Measurements from ENCODE around the gene ROR2. TPM values are rescaled to one million over a fixed set of nuclear protein-coding genes. Genes with fewer than 3 reads are reported as not detected.
A peak's percentile ranks its signal among the peaks of the same experiment; 100 is the strongest.

ROR2 gene
- total and polyA plus RNA-seq, 7 donors: 0.46 to 81.7 (median 51.4) TPM

DNA sequence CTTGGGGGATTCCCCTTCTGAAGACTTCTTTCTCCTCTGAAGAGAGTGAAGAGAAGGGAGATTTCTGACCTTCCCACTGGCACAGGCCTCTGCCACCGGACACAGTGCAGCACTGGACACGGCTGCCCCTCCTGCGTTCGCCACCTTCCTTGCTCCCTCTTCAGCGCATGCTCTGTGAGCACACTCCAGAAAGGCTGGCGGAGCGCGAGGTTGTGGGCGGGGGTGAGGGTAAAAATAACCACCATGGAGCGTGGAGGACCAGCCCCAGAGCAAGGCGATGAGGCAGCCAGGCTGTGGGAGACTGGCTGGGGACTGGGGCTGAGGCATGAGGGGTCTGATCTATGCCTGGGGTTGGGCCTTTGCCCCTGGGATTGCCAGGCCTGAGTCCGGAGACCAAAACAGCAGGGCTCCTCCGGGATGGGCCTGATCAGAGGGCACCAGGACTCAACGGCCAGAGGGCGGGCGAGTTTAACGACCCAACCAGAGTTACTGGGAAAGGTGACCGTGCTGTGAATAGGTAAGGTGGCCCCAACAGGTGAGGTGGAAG, 97.2 kb downstream of the ROR2 start:
- intact Hi-C loops (cut with DNase I): no loop called here
- H3K36me3 ChIP-seq: no peaks in the 10 kb centered on the region
- no peak for TF ChIP-seq EP300 (IDR thresholded peaks at IDR 0.05)
- no peak for TF ChIP-seq POLR2A (IDR thresholded peaks at IDR 0.05)
- TF ChIP-seq CTCF (IDR thresholded peaks at IDR 0.05): no peak
- no peak for TF ChIP-seq POLR2AphosphoS5 (IDR thresholded peaks at IDR 0.05)
- no peaks in the 10 kb centered on the region for H3K9me3 ChIP-seq
- peaks cover 0 to 36% (median 25%) of the 10 kb centered on the region in 4 donors for H3K4me1 ChIP-seq
- DNase-seq: peak; percentile 60
- WGBS, 2 donors: 91 to 93% methylated on average over 18 of the region's 18 CpGs
- H3K27me3 ChIP-seq: no peaks in the 10 kb centered on the region
- no peak overlapping the region for H3K4me3 ChIP-seq
- peak overlapping the region in 1 of 4 donors; percentile 34 for H3K27ac ChIP-seq

DNA sequence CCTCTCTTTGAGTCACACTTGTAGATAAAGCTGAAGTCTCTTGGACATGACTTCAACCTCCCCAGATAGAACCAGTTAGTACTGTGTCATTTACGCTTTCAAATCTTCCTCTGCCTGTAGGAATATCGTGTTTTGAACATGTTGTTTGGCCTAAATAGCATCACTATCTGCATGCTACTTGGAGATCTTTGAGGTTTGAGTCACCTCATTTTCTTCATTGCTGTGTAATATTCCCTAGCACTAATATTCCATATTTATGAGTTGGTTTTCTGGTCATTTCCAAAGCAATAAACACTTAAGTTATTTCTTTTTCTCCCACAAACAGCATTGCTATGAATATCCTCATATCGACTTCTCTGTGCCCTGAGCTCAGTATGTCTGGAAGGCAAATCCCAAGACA, 100.3 kb downstream of the ROR2 start:
- intact Hi-C loops (cut with DNase I): no loop called here
- 94 to 95% methylated on average over 3 of the region's 3 CpGs for WGBS, 2 donors
- TF ChIP-seq POLR2AphosphoS5 (IDR thresholded peaks at IDR 0.05): no peak
- TF ChIP-seq POLR2A (IDR thresholded peaks at IDR 0.05): no peak
- TF ChIP-seq CTCF (IDR thresholded peaks at IDR 0.05): no peak
- TF ChIP-seq EP300 (IDR thresholded peaks at IDR 0.05): no peak

GRCh38 chr9:91848146-91848545, 101.9 kb downstream of the ROR2 start:
- Histone ChIP-seq H3K36me3 (no peaks in the 10 kb centered on the region), H3K4me3 (no peak overlapping the region), H3K27ac (no peak overlapping the region), H3K9me3 (no peaks in the 10 kb centered on the region), H3K27me3 (no peaks in the 10 kb centered on the region), H3K4me1 (peaks cover 0 to 37% (median 23%) of the 10 kb centered on the region in 4 donors)
- TF ChIP-seq EP300 (IDR thresholded peaks at IDR 0.05) (no peak), POLR2A (IDR thresholded peaks at IDR 0.05) (no peak), CTCF (IDR thresholded peaks at IDR 0.05) (no peak), POLR2AphosphoS5 (IDR thresholded peaks at IDR 0.05) (no peak)
- 91 to 92% methylated on average over 6 of the region's 6 CpGs for WGBS, 2 donors
- no peak for DNase-seq
- intact Hi-C loops (cut with DNase I): no loop called here

More for the DNA sequence above, 100.3 kb downstream of the ROR2 start:
- Histone ChIP-seq H3K27me3 (no peaks in the 10 kb centered on the region), H3K36me3 (no peaks in the 10 kb centered on the region), H3K9me3 (no peaks in the 10 kb centered on the region), H3K27ac (no peak overlapping the region), H3K4me1 (peaks cover 0 to 22% (median 8%) of the 10 kb centered on the region in 4 donors), H3K4me3 (no peak overlapping the region)
- DNase-seq: no peak

- TF ChIP-seq CTCF (IDR thresholded peaks at IDR 0.05): no peak
- no peak for TF ChIP-seq POLR2A (IDR thresholded peaks at IDR 0.05)
- no peak for TF ChIP-seq POLR2AphosphoS5 (IDR thresholded peaks at IDR 0.05)
- TF ChIP-seq EP300 (IDR thresholded peaks at IDR 0.05): no peak
- no peaks in the 10 kb centered on the region for H3K36me3 ChIP-seq
- whole genome bisulfite sequencing, 2 donors: 59 to 80% methylated on average over 13 of the region's 13 CpGs
- H3K4me1 ChIP-seq: peaks cover 0 to 42% (median 29%) of the 10 kb centered on the region in 4 donors
- no peak overlapping the region for H3K27ac ChIP-seq
- H3K9me3 ChIP-seq: no peaks in the 10 kb centered on the region
- intact Hi-C loops (cut with DNase I): no loop called here
- no peak overlapping the region for H3K4me3 ChIP-seq
- H3K27me3 ChIP-seq: no peaks in the 10 kb centered on the region
- DNase-seq: no peak
These were observed 102.4 kb downstream of the ROR2 start for GRCh38 chr9:91847581-91848091.

DNA sequence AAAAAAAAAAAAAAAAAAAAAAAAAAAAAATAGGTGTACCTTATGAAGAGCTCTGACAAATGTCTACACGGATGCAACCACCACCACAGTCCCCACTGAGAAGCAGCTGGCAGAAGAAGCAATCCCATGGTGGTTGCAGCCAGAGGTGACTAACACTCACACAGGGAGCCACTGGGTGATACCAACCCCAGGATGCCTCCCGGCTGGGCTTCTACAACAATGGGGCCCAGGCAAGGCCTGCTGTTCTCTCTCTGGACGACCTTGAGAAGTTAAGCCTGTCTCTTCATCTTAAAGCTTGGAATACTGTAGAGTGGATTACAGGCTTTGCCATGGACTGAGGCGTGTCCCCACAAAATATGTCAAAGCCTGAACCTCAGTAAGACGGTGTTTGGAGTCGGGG, 104.1 kb downstream of the ROR2 start:
- TF ChIP-seq EP300 (IDR thresholded peaks at IDR 0.05): no peak
- H3K36me3 ChIP-seq: no peaks in the 10 kb centered on the region
- intact Hi-C loops (cut with DNase I): no loop called here
- no peak overlapping the region for H3K4me3 ChIP-seq
- no peaks in the 10 kb centered on the region for H3K27me3 ChIP-seq
- peaks cover 0 to 59% (median 44%) of the 10 kb centered on the region in 4 donors for H3K4me1 ChIP-seq
- WGBS, 2 donors: 91 to 94% methylated on average over 6 of the region's 6 CpGs
- H3K27ac ChIP-seq: peak overlapping the region in 1 of 4 donors; percentile 79
- no peak for DNase-seq
- no peaks in the 10 kb centered on the region for H3K9me3 ChIP-seq
